Endothelial cell of umbilical vein (primary cell): ENCODE results near the gene OR8A1. TPM values are rescaled to one million over a fixed set of nuclear protein-coding genes. Genes with fewer than 3 reads are reported as not detected.

Source experiments
- BruUV-seq: library from RNA; stranded (reverse); fragments of 400-500 nt; replicated peaks from 2 replicates; lab custom pipeline; 2021; lab: Mats Ljungman, UMichigan
- CTCF ChIA-PET: fragments of 300-600, 350-600 bp; sonication (Branson Sonifier 250); formaldehyde crosslinking; loops from one replicate; lab custom pipeline; 2021; ENCODE audit warnings: antibody characterized with exemption, inconsistent platforms; lab: Charles Lee
- POLR2A ChIA-PET: fragments of 300-600, 350-600 bp; sonication (Branson Sonifier 250); formaldehyde crosslinking; loops from one replicate; lab custom pipeline; 2021; ENCODE audit warnings: antibody characterized with exemption, inconsistent platforms; lab: Charles Lee
- DNase-seq: peaks from one replicate; pipeline ENCODE4 v3.0.0-alpha.2; 2011; ENCODE audit warnings: low read depth, low spot score
- FAIRE-seq: peaks from 2 replicates; lab custom pipeline; 2011; peaks lifted over from hg19 to GRCh38; lab: Jason Lieb, UNC
- H2AFZ ChIP-seq: 2 replicates; pipeline ENCODE4 v1.6.0; 2012; ENCODE audit warnings: low read depth, low read length, control low read depth, inconsistent platforms
- H3K27ac ChIP-seq: 2 replicates; pipeline ENCODE4 v1.5.1; 2011; ENCODE audit warnings: low read depth, mild to moderate bottlenecking, control low read depth, low read length, moderate library complexity; ENCODE audit not compliant: insufficient read depth
- H3K27me3 ChIP-seq, 2 experiments: 2 replicates each; pipeline versions ENCODE4 v1.6.0 to v1.6.1; 2011; ENCODE audit warnings: low read length in 2 of 2, mixed read lengths in 1 of 2; ENCODE audit not compliant: control insufficient read depth in 2 of 2, insufficient read depth in 2 of 2
- H3K36me3 ChIP-seq, 2 experiments: 2 replicates in 1 of 2; 3 replicates in 1 of 2; pipeline ENCODE4 v1.5.1; 2011; ENCODE audit warnings: low read length in 2 of 2, mild to moderate bottlenecking in 1 of 2, moderate library complexity in 1 of 2; ENCODE audit not compliant: control insufficient read depth in 2 of 2, insufficient read depth in 2 of 2; ENCODE audit errors: extremely low read depth in 1 of 2
- H3K4me1 ChIP-seq: 3 replicates; pipeline ENCODE4 v1.5.1; 2011; ENCODE audit warnings: mild to moderate bottlenecking, low read length; ENCODE audit not compliant: control insufficient read depth, insufficient read depth; ENCODE audit errors: extremely low read depth
- H3K4me2 ChIP-seq: 2 replicates; pipeline ENCODE4 v1.6.1; 2011; ENCODE audit warnings: low read length, control low read depth, mixed read lengths; ENCODE audit not compliant: insufficient read depth
- H3K4me3 ChIP-seq, 3 experiments: fragments of 200-600 bp in 1 of 3; sonication (generic), shearing (Covaris generic) in 1 of 3; replicated peaks in 1 of 3; 2 replicates each; pipeline ENCODE4 v1.5.1; 2011 to 2016; ENCODE audit warnings: control low read depth in 3 of 3, low read length in 3 of 3, mild to moderate bottlenecking in 2 of 3, inconsistent platforms in 1 of 3, low read depth in 1 of 3, moderate library complexity in 1 of 3; ENCODE audit not compliant: insufficient read depth in 1 of 3
- H3K79me2 ChIP-seq: 2 replicates; pipeline ENCODE4 v1.6.0; 2012; ENCODE audit warnings: low read length, inconsistent platforms; ENCODE audit not compliant: control insufficient read depth, insufficient read depth
- H3K9ac ChIP-seq: replicated peaks from 2 replicates; pipeline ENCODE3; 2011; ENCODE audit warnings: low read length, control low read depth; ENCODE audit not compliant: insufficient read depth; ENCODE audit errors: extremely low read depth
- H3K9me1 ChIP-seq: replicated peaks from 3 replicates; pipeline ENCODE4 v1.6.0; 2011; ENCODE audit warnings: mild to moderate bottlenecking, low read length; ENCODE audit not compliant: control insufficient read depth, insufficient read depth; ENCODE audit errors: extremely low read depth
- H3K9me3 ChIP-seq: replicated peaks from 2 replicates; pipeline ENCODE4 v1.5.1; 2012; ENCODE audit warnings: low read length, inconsistent platforms; ENCODE audit not compliant: control insufficient read depth, insufficient read depth
- H4K20me1 ChIP-seq: replicated peaks from 2 replicates; pipeline ENCODE3; 2011; ENCODE audit warnings: mild to moderate bottlenecking, low read length; ENCODE audit not compliant: control insufficient read depth, insufficient read depth; ENCODE audit errors: extremely low read depth
- EZH2 ChIP-seq: IDR thresholded peaks from 2 replicates; pipeline ENCODE4 v1.6.1; 2012; ENCODE audit warnings: borderline replicate concordance, low read depth, mild to moderate bottlenecking, moderate library complexity, low read length, inconsistent platforms; ENCODE audit not compliant: severe bottlenecking
- FOS ChIP-seq: IDR thresholded peaks from 2 replicates; pipeline ENCODE4 v1.6.1; 2011; ENCODE audit warnings: mild to moderate bottlenecking, low read length, moderate library complexity, borderline replicate concordance; ENCODE audit not compliant: insufficient read depth
- GATA2 ChIP-seq: IDR thresholded peaks from 2 replicates; pipeline ENCODE4 v1.7.0; 2011; ENCODE audit warnings: low read depth, mild to moderate bottlenecking, moderate library complexity, mixed read lengths, low read length; ENCODE audit not compliant: insufficient read length, insufficient read depth
- JUN ChIP-seq: IDR thresholded peaks from 2 replicates; pipeline ENCODE4 v1.6.1; 2011; ENCODE audit warnings: borderline replicate concordance, low read depth; ENCODE audit not compliant: insufficient read length, insufficient read depth
- MYC ChIP-seq: IDR thresholded peaks from one replicate; pipeline ENCODE4 v1.6.1; 2011; ENCODE audit warnings: mild to moderate bottlenecking, low read depth, low read length
- POLR2A ChIP-seq: IDR thresholded peaks from 2 replicates; pipeline ENCODE4 v1.6.1; 2012; ENCODE audit warnings: low read depth, mild to moderate bottlenecking, control low read depth, low read length
- POLR2AphosphoS5 ChIP-seq: IDR thresholded peaks from 2 replicates; pipeline ENCODE4 v1.6.1; 2012; ENCODE audit warnings: low read depth, mild to moderate bottlenecking, control low read depth, low read length, moderate library complexity; ENCODE audit not compliant: insufficient read depth
- dilution Hi-C: fragments of 300-500 bp; cut with MboI; formaldehyde crosslinking; loops from one replicate; pipeline ENCODE4 v1.15.0; 2019; ENCODE audit warnings: low sequenced_read_pairs; ENCODE audit not compliant: extremely low pct_ligation_motif_present
- intact Hi-C: fragments of 100-400 bp; cut with micrococcal nuclease; formaldehyde crosslinking; loops from one replicate; pipeline ENCODE4 v1.10.0; 2022
- polyA plus RNA-seq, 4 experiments: library from polyadenylated mRNA; depleted of rRNA in 3 of 4; stranded (reverse) in 3 of 4; unstranded in 1 of 4; fragments of >200 nt; gene quantifications; 2 replicates each; pipeline versions ENCODE4 v1.2.1 to v1.2.3, GENCODE V29; 2011 to 2012; ENCODE audit warnings: missing spikeins in 1 of 4
- total RNA-seq: library from RNA; stranded (reverse); gene quantifications from 2 replicates; pipeline ENCODE4 v1.2.3, GENCODE V29; 2021
- TF ChIP-seq, protein P1 (sequence below): IDR thresholded peaks from 2 replicates; pipeline ENCODE4 v1.6.1; 2011; ENCODE audit not compliant: insufficient read depth, insufficient read length
- TF ChIP-seq, protein P2 (sequence below), 2 donors: IDR thresholded peaks; 1 replicate in 1 of 2; 2 replicates in 1 of 2; pipeline ENCODE4 v1.5.1; 2011; ENCODE audit warnings: low read length in 2 of 2, mild to moderate bottlenecking in 2 of 2, moderate library complexity in 2 of 2, control low read depth in 1 of 2, inconsistent platforms in 1 of 2, low read depth in 1 of 2; ENCODE audit not compliant: insufficient read depth in 1 of 2; ENCODE audit errors: extremely low read depth in 1 of 2

The OR8A1 gene
- total and polyA plus RNA-seq, 2 donors (not counting 3 experiments of a cell fraction or from before 2014, with no cell fraction given), result not detected

DNA sequence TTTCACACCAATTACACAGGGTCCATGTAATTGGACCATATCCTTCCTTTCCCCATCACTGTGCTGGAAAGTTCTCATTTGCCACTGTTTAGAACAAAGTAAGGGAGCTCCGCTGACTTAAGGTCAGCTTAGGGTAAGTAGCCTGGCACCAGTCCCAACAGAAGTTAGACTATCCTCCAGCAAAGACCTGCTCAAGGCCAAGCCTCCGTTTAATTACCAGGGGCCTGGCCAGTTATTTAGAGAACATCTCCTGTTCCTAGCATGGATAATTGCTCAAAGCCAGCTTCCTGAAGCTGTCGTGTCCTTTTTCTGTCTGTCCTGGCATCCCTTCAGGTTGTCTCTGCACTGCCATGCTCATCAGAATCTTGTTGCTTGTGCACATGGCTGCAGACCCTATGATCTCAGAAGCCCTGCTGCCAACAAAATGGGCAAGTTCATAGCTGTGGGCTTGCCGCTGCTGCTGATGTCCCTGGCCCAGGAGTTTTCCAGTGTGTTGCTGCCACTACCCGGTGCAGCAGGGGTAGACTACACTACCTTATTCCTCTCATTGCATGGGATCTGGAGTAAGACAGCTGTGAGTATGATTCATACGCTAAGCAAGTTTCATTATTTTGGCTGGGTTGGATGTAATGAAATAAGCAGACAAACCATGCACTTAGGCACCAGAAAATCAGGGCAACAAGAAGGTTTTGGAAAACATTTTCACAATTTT is 8.1 kb downstream of the OR8A1 start:
- CTCF ChIA-PET, result interaction anchor here (1.3 to 1.5 kb wide), 2 partner anchors 161 to 174 kb away, joined by 3 to 6 read pairs; no protein-coding TSS in a partner anchor
- Histone ChIP-seq H3K27ac (no peak overlapping the region), H2AFZ (no peak overlapping the region), H3K79me2 (no peaks in the 10 kb centered on the region), H3K36me3 (no peaks in the 10 kb centered on the region), H3K9me3 (no peaks in the 10 kb centered on the region), H4K20me1 (no peaks in the 10 kb centered on the region), H3K4me1 (no peaks in the 10 kb centered on the region), H3K9ac (no peak overlapping the region), H3K9me1 (no peaks in the 10 kb centered on the region), H3K4me3 (no peak overlapping the region), H3K4me2 (no peak overlapping the region), H3K27me3 (peaks cover 2 to 8% of the 10 kb centered on the region in 2 experiments)
- FAIRE-seq, result no peak
- intact Hi-C loops (no loop called here), dilution Hi-C loops (no loop called here)
- TF ChIP-seq JUN, result no peak
- no peak for TF ChIP-seq POLR2AphosphoS5
- TF ChIP-seq GATA2, result no peak
- no peak for TF ChIP-seq EZH2
- TF ChIP-seq, protein P1, sequence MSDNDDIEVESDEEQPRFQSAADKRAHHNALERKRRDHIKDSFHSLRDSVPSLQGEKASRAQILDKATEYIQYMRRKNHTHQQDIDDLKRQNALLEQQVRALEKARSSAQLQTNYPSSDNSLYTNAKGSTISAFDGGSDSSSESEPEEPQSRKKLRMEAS, result no peak
- TF ChIP-seq POLR2A, result no peak
- TF ChIP-seq MYC, result no peak
- no peak for TF ChIP-seq FOS
- TF ChIP-seq, protein P2, sequence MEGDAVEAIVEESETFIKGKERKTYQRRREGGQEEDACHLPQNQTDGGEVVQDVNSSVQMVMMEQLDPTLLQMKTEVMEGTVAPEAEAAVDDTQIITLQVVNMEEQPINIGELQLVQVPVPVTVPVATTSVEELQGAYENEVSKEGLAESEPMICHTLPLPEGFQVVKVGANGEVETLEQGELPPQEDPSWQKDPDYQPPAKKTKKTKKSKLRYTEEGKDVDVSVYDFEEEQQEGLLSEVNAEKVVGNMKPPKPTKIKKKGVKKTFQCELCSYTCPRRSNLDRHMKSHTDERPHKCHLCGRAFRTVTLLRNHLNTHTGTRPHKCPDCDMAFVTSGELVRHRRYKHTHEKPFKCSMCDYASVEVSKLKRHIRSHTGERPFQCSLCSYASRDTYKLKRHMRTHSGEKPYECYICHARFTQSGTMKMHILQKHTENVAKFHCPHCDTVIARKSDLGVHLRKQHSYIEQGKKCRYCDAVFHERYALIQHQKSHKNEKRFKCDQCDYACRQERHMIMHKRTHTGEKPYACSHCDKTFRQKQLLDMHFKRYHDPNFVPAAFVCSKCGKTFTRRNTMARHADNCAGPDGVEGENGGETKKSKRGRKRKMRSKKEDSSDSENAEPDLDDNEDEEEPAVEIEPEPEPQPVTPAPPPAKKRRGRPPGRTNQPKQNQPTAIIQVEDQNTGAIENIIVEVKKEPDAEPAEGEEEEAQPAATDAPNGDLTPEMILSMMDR (IDR thresholded peaks at IDR 0.05; ENCODE audit: extremely low read depth in 1 of 2, insufficient read depth in 1 of 2, low read depth in 1 of 2, low read length in 2 of 2), result no peak
- no peak for DNase-seq
- BruUV-seq, result no TSS peak
- POLR2A ChIA-PET, result no interaction called here
